HG02678 (cell line): Measurements from ENCODE around the gene HSD11B2.
"Not testable (repeated sequence)": the region's sequence is repeated elsewhere in the genome, so short reads cannot be mapped to it uniquely, and the experiment has no call there.

Experiments
- ATAC-seq: cut with Tn5 transposase; IDR thresholded peaks from one replicate; pipeline ENCODE4 v1.9.1; 2021; ENCODE audit warnings: mild to moderate bottlenecking, moderate library complexity; ENCODE audit not compliant: unreplicated experiment

The HSD11B2 gene

GRCh38 chr16:67413978-67414911 is 16.7 kb upstream of the HSD11B2 start:
- no peak for ATAC-seq

DNA sequence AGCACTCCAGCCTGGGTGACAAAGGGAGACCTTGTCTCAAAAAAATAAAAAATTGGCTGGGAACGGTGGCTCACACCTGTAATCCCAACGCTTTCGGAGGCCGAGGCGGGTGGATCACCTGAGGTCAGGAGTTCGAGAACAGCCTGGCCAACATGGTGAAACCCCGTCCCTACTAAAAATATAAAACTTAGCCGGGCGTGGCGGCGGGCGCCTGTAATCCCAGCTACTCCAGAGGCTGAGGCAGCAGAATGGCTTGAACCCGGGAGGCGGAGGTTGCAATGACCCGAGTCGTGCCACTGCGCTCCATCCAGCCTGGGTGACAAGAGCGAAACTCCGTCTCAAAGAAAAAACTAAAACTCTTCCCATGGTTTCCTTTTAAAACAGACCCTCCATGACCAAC is 15.5 kb upstream of the HSD11B2 start:
- ATAC-seq = not testable (repeated sequence)

GRCh38 chr16:67415872-67416793 is 14.8 kb upstream of the HSD11B2 start, which contains the start of gene ZDHHC1:
Gene ZDHHC1 (minus strand): TSS chr16:67416477. CDS start chr16:67407775, 8,702 bp downstream.
- peak; percentile 63 for ATAC-seq

DNA sequence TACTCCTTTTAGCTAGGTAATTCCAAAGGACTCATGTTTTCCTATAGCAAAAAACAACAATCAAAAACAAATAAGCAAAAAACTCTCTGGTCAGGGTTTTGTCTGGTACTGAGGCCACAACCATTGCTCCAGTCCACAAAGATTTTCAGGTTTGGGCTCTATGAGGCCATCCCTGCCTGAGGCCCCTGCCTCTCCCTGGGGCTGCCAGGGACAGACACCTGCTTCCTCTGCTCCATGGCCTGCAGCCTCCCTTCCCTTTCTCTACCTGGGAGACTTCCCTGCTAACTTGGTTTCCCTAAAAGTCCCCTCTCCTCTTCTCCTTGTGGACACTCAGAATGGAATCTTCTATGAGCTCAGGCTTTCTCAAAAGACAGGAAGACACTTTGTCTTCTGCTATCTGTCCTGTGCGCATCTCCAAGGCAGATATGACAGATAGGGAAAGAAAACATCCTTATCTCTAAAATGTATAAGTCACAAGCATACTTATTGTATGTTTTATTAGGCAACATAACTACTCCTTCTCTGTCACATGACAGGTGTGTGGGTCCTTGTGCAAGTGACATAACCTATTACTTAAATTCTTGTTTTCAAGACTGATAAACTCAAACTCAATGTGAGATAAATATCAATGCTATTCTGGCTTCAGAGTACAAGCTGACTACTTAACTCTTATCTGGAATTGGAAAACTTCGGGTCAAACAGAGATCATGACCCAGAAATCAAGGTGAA is 13.4 kb upstream of the HSD11B2 start:
- no peak for ATAC-seq

DNA sequence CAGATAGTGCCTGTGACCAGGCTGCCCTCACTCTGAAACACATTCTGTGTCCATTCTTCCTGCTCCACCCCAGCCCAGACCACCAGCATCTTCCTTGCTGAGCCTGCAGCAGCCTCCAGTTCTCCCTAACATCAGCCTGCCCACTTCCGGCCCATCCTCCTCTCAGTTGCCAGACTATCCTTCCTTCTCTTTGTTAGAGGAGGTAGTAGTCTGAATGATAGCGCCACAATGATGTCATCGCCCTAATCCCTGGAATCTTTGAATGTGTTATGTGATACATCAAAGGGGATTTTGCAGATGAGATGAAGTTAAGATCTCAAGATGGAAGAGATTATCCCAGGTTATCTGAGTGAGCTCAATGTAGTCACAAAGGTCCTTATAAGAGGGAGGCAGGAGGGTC is 11.4 kb upstream of the HSD11B2 start:
- no peak for ATAC-seq

DNA sequence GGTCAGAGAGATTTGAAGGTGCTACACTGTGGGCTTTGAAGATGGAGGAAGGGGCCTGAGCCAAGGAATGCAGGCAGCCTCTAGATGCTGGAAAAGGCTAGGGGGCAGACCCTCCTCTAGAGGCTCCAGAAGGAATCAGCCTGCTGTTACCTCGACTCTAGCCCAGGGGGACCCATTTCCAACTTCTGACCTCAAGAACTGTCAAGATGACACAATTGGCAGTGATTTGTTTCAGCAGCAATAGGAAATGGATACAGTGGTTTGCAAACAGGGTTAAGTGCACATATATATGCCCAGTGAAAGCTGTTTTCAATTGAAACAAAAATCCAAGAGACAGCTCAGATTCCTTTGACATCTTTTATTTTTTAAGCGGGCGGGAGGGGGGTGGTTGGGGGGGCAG is 11.0 kb upstream of the HSD11B2 start:
- no peak for ATAC-seq

DNA sequence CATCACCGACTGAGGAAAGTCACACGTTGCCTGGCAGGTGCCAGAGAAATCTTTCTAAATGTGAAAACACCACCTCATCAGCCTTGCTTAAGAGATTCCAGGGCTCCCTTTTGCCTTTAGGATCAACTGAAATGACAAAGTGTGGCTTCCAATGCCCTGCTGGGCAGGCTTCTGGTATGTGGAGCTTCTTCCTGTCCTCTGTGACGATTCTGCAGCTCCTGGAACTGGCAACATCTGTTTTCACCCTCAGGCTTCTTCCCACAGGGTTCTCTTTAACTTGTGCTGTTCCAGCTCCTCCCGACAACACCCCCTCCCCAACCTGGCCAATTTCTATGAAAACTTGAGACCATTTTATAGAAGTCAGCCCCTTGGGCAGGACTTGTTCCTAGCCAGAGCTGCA is 9.9 kb upstream of the HSD11B2 start:
- ATAC-seq = no peak

GRCh38 chr16:67423015-67423414 is 7.9 kb upstream of the HSD11B2 start:
- no peak for ATAC-seq

GRCh38 chr16:67423611-67424260 is 7.2 kb upstream of the HSD11B2 start:
- ATAC-seq = no peak

GRCh38 chr16:67424261-67424615 is 6.7 kb upstream of the HSD11B2 start:
- no peak for ATAC-seq

DNA sequence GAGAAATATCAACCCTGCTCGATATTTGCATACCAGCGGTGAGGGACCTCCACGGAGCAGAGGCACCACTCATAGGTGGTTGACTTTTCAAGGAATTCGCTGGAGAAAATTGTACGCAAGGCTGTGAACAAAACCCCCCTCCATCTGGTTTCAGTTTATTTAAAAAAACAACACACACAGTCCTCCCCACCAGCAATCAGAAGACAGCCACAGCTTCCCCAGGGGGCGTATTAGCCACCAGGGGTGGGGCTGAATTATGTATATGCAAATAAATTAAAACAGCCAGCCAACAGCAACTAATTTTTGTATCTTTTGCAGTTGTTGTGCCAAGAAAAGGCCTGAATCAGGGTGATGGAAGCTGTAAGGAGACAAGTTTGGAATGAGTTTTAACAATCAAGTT is 5.9 kb upstream of the HSD11B2 start:
- no peak for ATAC-seq

DNA sequence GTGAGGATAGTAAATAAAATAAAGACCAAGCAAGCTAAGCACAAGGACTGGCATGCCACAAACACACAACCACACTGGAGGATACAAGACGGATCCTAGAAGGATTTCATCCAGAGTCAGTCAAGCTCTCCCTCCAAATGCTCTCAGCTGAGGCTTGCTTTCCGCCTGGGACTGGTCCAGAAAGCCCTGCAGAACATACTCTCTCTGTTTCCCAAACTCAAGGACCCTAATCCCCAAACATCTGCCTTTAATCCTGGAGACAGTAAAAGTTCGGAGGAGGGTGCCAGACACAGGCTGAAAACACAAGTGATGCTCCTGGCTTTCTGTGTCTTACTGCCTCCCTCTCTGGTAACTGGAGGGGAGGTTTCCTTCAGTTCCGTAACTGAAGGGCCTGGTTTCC is 5.3 kb upstream of the HSD11B2 start:
- ATAC-seq = no peak

GRCh38 chr16:67426022-67426421 is 4.9 kb upstream of the HSD11B2 start:
- ATAC-seq = no peak

GRCh38 chr16:67426950-67427349 is 4.0 kb upstream of the HSD11B2 start:
- no peak for ATAC-seq

GRCh38 chr16:67428146-67428731 is 2.7 kb upstream of the HSD11B2 start:
- ATAC-seq = no peak

- no peak for ATAC-seq
Observed at GRCh38 chr16:67429053-67429798, 1.7 kb upstream of the HSD11B2 start.

GRCh38 chr16:67429799-67430503 is 970 bp upstream of the HSD11B2 start:
- ATAC-seq = no peak

DNA sequence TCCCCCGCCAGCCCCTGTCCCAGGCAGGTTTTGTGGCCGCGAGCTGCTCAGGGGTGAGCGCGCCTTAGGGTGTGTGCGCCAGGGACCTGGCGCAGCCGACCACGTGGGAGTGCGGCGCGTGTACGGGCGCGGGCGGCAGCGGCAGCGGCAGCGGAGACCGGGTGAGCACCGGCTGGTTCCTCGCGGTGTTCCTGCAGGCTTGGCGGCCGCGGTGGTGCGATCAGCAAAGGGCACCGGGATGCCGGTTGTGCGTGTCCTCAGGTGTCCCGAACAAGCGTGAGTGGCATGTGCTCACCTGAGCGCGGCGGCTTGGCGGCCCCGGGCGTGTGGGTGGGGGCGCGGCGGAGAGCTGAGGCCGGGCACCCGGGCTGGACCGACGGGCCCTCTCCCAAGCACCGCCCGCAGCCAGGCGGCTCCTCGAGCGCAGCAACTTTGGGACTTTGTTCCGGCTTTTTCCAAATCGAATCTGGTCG is 381 bp upstream of the HSD11B2 start:
- no peak for ATAC-seq
